Neural progenitor cell (in vitro differentiated cells): ENCODE data around the gene AGPS. TPM values are rescaled to one million over a fixed set of nuclear protein-coding genes. Genes with fewer than 3 reads are reported as not detected.
"Not testable (repeated sequence)": the region's sequence is repeated elsewhere in the genome, so short reads cannot be mapped to it uniquely, and the experiment has no call there.

Source experiments
- DNase-seq: peaks from one replicate; pipeline ENCODE4 v3.0.0-alpha.2; 2016; ENCODE audit warnings: low spot score
- H2AFZ ChIP-seq: fragments of 200-600 bp; sonication (generic); replicated peaks from 2 replicates; pipeline ENCODE4 v1.6.1; 2016; ENCODE audit warnings: antibody characterized with exemption
- H3F3A ChIP-seq: fragments of 200-600 bp; sonication (generic); 2 replicates; pipeline ENCODE4 v1.6.1; 2016; ENCODE audit warnings: antibody characterized with exemption, low read depth
- H3K27ac ChIP-seq: fragments of 200-600 bp; sonication (generic); 2 replicates; pipeline ENCODE4 v1.5.1; 2016; ENCODE audit warnings: mild to moderate bottlenecking
- H3K27me3 ChIP-seq: fragments of 200-600 bp; sonication (generic); 2 replicates; pipeline ENCODE4 v1.6.1; 2016; ENCODE audit warnings: mild to moderate bottlenecking, moderate library complexity
- H3K36me3 ChIP-seq: fragments of 200-600 bp; sonication (generic); 2 replicates; pipeline ENCODE4 v1.5.1; 2016
- H3K4me1 ChIP-seq: fragments of 200-600 bp; sonication (generic); 2 replicates; pipeline ENCODE4 v1.6.1; 2016; ENCODE audit warnings: mixed run types
- H3K4me2 ChIP-seq: fragments of 200-600 bp; sonication (generic); 2 replicates; pipeline ENCODE4 v1.6.1; 2016
- H3K4me3 ChIP-seq: fragments of 200-600 bp; sonication (generic); 2 replicates; pipeline ENCODE4 v1.5.1; 2016
- H3K79me2 ChIP-seq: fragments of 200-600 bp; sonication (generic); 2 replicates; pipeline ENCODE4 v1.6.1; 2016; ENCODE audit warnings: low read depth
- H3K9ac ChIP-seq: fragments of 200-600 bp; sonication (generic); 2 replicates; pipeline ENCODE4 v1.6.1; 2016
- H3K9me3 ChIP-seq: fragments of 200-600 bp; sonication (generic); 2 replicates; pipeline ENCODE4 v1.5.1; 2016; ENCODE audit warnings: low read depth
- H4K20me1 ChIP-seq: fragments of 200-600 bp; sonication (generic); 2 replicates; pipeline ENCODE4 v1.6.1; 2016; ENCODE audit warnings: low read depth
- H3K27ac Mint-ChIP-seq: 3 replicates; pipeline ENCODE4 v1.8.0; 2021; ENCODE audit warnings: mixed read lengths
- H3K27me3 Mint-ChIP-seq: 2 replicates; pipeline ENCODE4 v1.8.0; 2022; ENCODE audit warnings: low read depth, mild to moderate bottlenecking, inconsistent platforms, moderate library complexity, mixed read lengths; ENCODE audit not compliant: insufficient read depth
- H3K36me3 Mint-ChIP-seq: 3 replicates; pipeline ENCODE4 v1.8.0; 2021; ENCODE audit warnings: mixed read lengths
- H3K4me1 Mint-ChIP-seq: 3 replicates; pipeline ENCODE4 v1.8.0; 2021; ENCODE audit warnings: mixed read lengths
- H3K4me3 Mint-ChIP-seq: 3 replicates; pipeline ENCODE4 v1.8.0; 2021; ENCODE audit warnings: mild to moderate bottlenecking, moderate library complexity, mixed read lengths
- H3K9me3 Mint-ChIP-seq: 3 replicates; pipeline ENCODE4 v1.8.0; 2020; ENCODE audit warnings: mixed read lengths
- EZH2 ChIP-seq: fragments of 200-600 bp; sonication (generic); IDR thresholded peaks from 2 replicates; pipeline ENCODE4 v1.6.1; 2017; ENCODE audit warnings: antibody characterized with exemption, mild to moderate bottlenecking, moderate library complexity
- EZH2phosphoT487 ChIP-seq: fragments of 200-600 bp; sonication (generic); IDR thresholded peaks from 2 replicates; pipeline ENCODE4 v1.6.1; 2017; ENCODE audit warnings: antibody characterized with exemption
- total RNA-seq: library from RNA; depleted of rRNA; stranded (reverse); fragments of >200 nt; gene quantifications from 2 replicates; pipeline ENCODE4 v1.2.3, GENCODE V29; 2015; ENCODE audit warnings: low replicate concordance
- TF ChIP-seq, protein P1 (sequence below): fragments of 200-600 bp; sonication (generic); IDR thresholded peaks from 2 replicates; pipeline ENCODE4 v1.5.1; 2017; ENCODE audit warnings: antibody characterized with exemption, mild to moderate bottlenecking

Gene AGPS
- total RNA-seq, 1 donor from 2014 or later, result 63.5 TPM

DNA sequence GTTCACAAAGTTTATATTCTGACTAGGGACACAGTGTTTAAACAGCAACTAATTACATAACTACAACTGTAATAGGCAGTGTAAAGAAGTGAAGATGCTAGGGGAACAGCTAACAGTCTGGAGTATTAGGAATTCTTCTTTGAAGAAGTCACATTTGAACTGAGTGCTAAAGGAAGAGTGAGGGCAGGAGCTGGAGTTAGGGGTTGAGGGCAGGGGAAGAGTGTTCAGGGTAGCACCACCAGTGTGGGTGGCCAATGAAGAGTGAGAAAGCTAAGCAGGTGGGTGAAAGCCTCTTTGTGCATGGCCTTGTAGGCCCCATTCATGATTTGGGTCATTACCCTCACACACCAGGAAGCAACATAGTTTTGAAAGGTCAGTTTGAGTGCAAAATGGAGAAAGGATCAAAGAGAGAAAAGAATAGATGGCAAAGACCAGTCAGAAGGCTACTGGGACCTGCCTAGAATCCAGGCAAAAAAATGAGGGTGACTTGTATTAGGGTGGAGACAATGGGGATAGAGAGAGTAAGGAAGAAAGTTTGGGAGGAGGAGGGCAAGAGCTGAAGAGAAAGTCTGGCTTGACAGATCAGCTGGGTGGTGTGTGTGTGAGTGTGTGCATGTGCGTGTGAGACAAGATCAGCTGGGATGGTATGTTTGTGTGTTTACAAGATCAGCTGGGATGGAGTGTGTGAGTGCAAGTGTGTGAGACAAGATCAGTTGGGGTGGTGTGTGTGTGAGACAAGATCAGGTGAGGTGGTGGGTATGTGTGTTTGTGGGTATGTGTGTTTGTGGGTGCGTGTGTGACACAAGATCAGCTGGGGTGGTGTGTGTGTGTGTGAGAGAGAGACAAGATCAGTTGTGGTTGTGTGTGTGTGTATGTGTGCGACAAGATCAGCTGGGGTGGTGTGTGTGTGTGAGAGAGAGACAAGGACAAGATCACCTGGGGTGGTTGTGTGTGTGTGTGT, 43.6 kb upstream of the AGPS start:
- Histone ChIP-seq H3K36me3 (no peaks in the 10 kb centered on the region), H3K4me2 (no peak overlapping the region), H4K20me1 (no peaks in the 10 kb centered on the region), H2AFZ (no peak overlapping the region), H3K27ac (no peak overlapping the region), H3K27me3 (no peaks in the 10 kb centered on the region), H3K9ac (no peak overlapping the region), H3K4me1 (no peaks in the 10 kb centered on the region), H3K4me3 (no peak overlapping the region), H3K79me2 (no peaks in the 10 kb centered on the region), H3K9me3 (no peaks in the 10 kb centered on the region), H3F3A (no peaks in the 10 kb centered on the region)
- TF ChIP-seq EZH2 (no peak), EZH2phosphoT487 (no peak)
- H3K4me1 Mint-ChIP-seq, result peaks cover 2% of the 10 kb centered on the region
- no peak for DNase-seq
- H3K4me3 Mint-ChIP-seq, result no peak overlapping the region
- H3K9me3 Mint-ChIP-seq, result no peaks in the 10 kb centered on the region
- H3K36me3 Mint-ChIP-seq, result no peaks in the 10 kb centered on the region
- no peaks in the 10 kb centered on the region for H3K27me3 Mint-ChIP-seq
- H3K27ac Mint-ChIP-seq, result no peak overlapping the region

DNA sequence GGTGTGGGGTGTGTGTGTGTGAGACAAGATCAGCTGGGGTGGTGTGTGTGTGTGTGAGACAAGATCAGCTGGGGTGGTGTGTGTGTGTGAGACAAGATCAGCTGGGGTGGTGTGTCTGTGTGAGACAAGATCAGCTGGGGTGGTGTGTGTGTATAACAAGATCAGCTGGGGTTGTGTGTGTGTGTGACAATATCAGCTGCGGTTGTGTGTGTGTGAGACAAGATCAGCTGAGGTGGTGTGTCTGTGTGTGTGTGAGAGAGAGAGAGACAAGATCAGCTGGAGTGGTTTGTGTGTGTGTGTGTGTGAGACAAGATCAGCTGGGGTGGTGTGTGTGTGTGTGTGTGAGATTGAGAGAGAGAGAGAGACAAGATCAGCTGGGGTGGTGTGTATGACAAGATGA, 41.9 kb upstream of the AGPS start:
- H3K27me3 Mint-ChIP-seq, H3K27me3 ChIP-seq: not testable (repeated sequence)

DNA sequence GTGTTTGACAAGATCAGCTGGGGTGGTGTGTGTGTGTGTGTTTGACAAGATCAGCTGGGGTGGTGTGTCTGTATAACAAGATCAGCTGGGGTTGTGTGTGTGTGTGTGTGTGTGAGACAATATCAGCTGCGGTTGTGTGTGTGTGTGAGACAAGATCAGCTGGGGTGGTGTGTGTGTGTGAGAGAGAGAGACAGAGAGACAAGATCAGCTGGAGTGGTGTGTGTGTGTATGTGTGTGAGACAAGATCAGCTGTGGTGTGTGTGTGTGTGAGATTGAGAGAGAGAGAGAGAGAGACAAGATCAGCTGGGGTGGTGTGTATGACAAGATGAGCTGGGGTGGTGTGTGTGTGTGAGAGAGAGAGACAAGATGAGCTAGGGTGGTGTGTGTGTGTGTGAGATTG, 41.5 kb upstream of the AGPS start:
- not testable (repeated sequence) for H3K4me1 Mint-ChIP-seq

More for the DNA sequence above, 41.9 kb upstream of the AGPS start:
- H3K27ac Mint-ChIP-seq, H3K4me1 ChIP-seq, H2AFZ ChIP-seq, H3F3A ChIP-seq, DNase-seq, H3K4me3 ChIP-seq, H3K9ac ChIP-seq, H3K9me3 Mint-ChIP-seq, H3K4me2 ChIP-seq, H3K4me1 Mint-ChIP-seq, H3K9me3 ChIP-seq, H3K36me3 ChIP-seq, H3K27ac ChIP-seq, H3K79me2 ChIP-seq, H3K36me3 Mint-ChIP-seq, H4K20me1 ChIP-seq, H3K4me3 Mint-ChIP-seq: not testable (repeated sequence)

DNA sequence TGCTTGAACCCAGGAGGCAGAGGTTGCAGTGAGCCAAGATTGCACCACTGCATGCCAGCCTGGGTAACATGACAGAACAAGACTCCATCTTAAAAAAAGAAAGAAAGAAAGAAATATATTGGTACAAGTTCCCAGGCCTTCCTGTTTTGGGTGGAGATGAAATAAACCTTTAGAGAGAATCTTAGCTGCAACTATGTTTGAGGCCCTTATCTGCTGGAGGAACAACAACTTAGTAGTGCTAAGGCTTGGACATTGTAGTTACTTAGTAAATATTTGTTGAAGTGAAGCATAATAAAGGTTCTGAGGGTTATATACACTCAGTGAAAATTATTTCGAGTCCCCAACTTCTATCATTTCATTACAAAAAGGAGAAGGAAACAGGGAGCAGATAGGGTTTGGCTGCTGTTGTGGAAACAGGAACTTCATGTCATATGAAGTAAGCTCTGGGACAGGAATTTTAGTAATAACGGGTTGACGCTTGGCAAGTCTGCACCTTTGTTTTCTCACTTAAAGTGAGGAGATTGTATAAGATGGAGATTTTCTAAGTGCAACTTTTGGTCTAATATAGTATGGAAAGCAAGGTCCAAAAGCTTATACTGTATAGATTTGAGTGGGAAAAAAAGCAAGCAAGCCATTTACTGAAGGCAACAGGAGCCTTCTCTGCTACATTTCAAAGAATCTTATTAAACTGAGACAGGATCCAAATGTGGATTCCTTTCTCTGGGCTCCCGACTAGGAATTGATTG, 40.0 kb upstream of the AGPS start:
- no peaks in the 10 kb centered on the region for H3K36me3 ChIP-seq
- no peak overlapping the region for H3K9ac ChIP-seq
- no peaks in the 10 kb centered on the region for H3K9me3 Mint-ChIP-seq
- H4K20me1 ChIP-seq, result no peaks in the 10 kb centered on the region
- H3K27ac Mint-ChIP-seq, result no peak overlapping the region
- H3K4me1 ChIP-seq, result no peaks in the 10 kb centered on the region
- H3K4me3 Mint-ChIP-seq, result no peak overlapping the region
- TF ChIP-seq EZH2phosphoT487 (no peak), EZH2 (no peak)
- TF ChIP-seq, protein P1, sequence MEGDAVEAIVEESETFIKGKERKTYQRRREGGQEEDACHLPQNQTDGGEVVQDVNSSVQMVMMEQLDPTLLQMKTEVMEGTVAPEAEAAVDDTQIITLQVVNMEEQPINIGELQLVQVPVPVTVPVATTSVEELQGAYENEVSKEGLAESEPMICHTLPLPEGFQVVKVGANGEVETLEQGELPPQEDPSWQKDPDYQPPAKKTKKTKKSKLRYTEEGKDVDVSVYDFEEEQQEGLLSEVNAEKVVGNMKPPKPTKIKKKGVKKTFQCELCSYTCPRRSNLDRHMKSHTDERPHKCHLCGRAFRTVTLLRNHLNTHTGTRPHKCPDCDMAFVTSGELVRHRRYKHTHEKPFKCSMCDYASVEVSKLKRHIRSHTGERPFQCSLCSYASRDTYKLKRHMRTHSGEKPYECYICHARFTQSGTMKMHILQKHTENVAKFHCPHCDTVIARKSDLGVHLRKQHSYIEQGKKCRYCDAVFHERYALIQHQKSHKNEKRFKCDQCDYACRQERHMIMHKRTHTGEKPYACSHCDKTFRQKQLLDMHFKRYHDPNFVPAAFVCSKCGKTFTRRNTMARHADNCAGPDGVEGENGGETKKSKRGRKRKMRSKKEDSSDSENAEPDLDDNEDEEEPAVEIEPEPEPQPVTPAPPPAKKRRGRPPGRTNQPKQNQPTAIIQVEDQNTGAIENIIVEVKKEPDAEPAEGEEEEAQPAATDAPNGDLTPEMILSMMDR, result no peak
- no peak overlapping the region for H3K4me2 ChIP-seq
- no peaks in the 10 kb centered on the region for H3K27me3 ChIP-seq
- H2AFZ ChIP-seq, result no peak overlapping the region
- no peaks in the 10 kb centered on the region for H3K79me2 ChIP-seq
- H3K27me3 Mint-ChIP-seq, result no peaks in the 10 kb centered on the region
- H3K27ac ChIP-seq, result no peak overlapping the region
- H3F3A ChIP-seq, result no peaks in the 10 kb centered on the region
- H3K9me3 ChIP-seq, result no peaks in the 10 kb centered on the region
- no peak for DNase-seq
- no peak overlapping the region for H3K4me3 ChIP-seq
- no peaks in the 10 kb centered on the region for H3K36me3 Mint-ChIP-seq
- H3K4me1 Mint-ChIP-seq, result peaks cover 2% of the 10 kb centered on the region

More for the DNA sequence above, 41.5 kb upstream of the AGPS start:
- not testable (repeated sequence) for H3K27ac Mint-ChIP-seq, H3K9ac ChIP-seq, H3K27me3 ChIP-seq, H4K20me1 ChIP-seq, H3K9me3 ChIP-seq, H3K27ac ChIP-seq, H3K4me1 ChIP-seq, H2AFZ ChIP-seq, H3K9me3 Mint-ChIP-seq, DNase-seq, H3K4me3 ChIP-seq, H3K36me3 Mint-ChIP-seq, H3K27me3 Mint-ChIP-seq, H3K36me3 ChIP-seq, H3K4me3 Mint-ChIP-seq, H3F3A ChIP-seq, H3K4me2 ChIP-seq, H3K79me2 ChIP-seq
